H9 (cell line): ENCODE results near the gene CAMTA1. TPM values are rescaled to one million over a fixed set of nuclear protein-coding genes. Genes with fewer than 3 reads are reported as not detected.

Experiments
- DNase-seq: peaks from one replicate; pipeline ENCODE4 v3.0.0-alpha.2; 2017
- H2AFZ ChIP-seq: one replicate; pipeline ENCODE4 v1.6.1; 2013; ENCODE audit warnings: mild to moderate bottlenecking, low read length, control low read depth, moderate library complexity
- H2AK5ac ChIP-seq: 2 replicates; pipeline ENCODE4 v1.6.1; 2013; ENCODE audit warnings: low read length, control low read depth, mixed read lengths; ENCODE audit not compliant: insufficient read length
- H2BK120ac ChIP-seq: one replicate; pipeline ENCODE4 v1.6.1; 2013; ENCODE audit warnings: low read depth, mild to moderate bottlenecking, low read length, control low read depth, inconsistent platforms; ENCODE audit not compliant: poor library complexity, severe bottlenecking
- H2BK12ac ChIP-seq: 2 replicates; pipeline ENCODE4 v1.6.1; 2013; ENCODE audit warnings: low read length, control low read depth, mixed read lengths, low read depth; ENCODE audit not compliant: insufficient read length
- H2BK15ac ChIP-seq: 2 replicates; pipeline ENCODE4 v1.6.1; 2013; ENCODE audit warnings: low read depth, low read length, control low read depth
- H2BK20ac ChIP-seq: one replicate; pipeline ENCODE4 v1.6.1; 2013; ENCODE audit warnings: low read depth, mild to moderate bottlenecking, low read length, control low read depth, inconsistent platforms; ENCODE audit not compliant: poor library complexity, severe bottlenecking
- H2BK5ac ChIP-seq: 2 replicates; pipeline ENCODE4 v1.6.1; 2013; ENCODE audit warnings: low read length, control low read depth, mixed read lengths; ENCODE audit not compliant: insufficient read length
- H3K14ac ChIP-seq: 2 replicates; pipeline ENCODE4 v1.6.1; 2013; ENCODE audit warnings: low read length, control low read depth; ENCODE audit not compliant: insufficient read depth
- H3K18ac ChIP-seq: 2 replicates; pipeline ENCODE4 v1.6.1; 2013; ENCODE audit warnings: low read depth, mild to moderate bottlenecking, mixed read lengths, low read length, control low read depth; ENCODE audit not compliant: insufficient read length
- H3K23ac ChIP-seq: 2 replicates; pipeline ENCODE4 v1.6.1; 2013; ENCODE audit warnings: low read length, control low read depth, mixed read lengths, low read depth; ENCODE audit not compliant: insufficient read length
- H3K23me2 ChIP-seq: 2 replicates; pipeline ENCODE4 v1.6.1; 2013; ENCODE audit warnings: low read depth, mild to moderate bottlenecking, mixed read lengths, low read length, control low read depth; ENCODE audit not compliant: insufficient read length, poor library complexity, severe bottlenecking
- H3K27ac ChIP-seq: 2 replicates; pipeline ENCODE4 v1.5.1; 2013; ENCODE audit warnings: low read length, control low read depth, mixed read lengths, low read depth; ENCODE audit not compliant: insufficient read length
- H3K27me3 ChIP-seq: 2 replicates; pipeline ENCODE4 v1.6.1; 2013; ENCODE audit warnings: low read length, control low read depth, inconsistent platforms; ENCODE audit not compliant: insufficient read depth
- H3K4ac ChIP-seq: 2 replicates; pipeline ENCODE4 v1.6.1; 2013; ENCODE audit warnings: low read depth, mild to moderate bottlenecking, control low read depth, inconsistent platforms, low read length, moderate library complexity
- H3K4me1 ChIP-seq: 2 replicates; pipeline ENCODE4 v1.6.1; 2013; ENCODE audit warnings: low read length, control low read depth, inconsistent platforms; ENCODE audit not compliant: insufficient read depth
- H3K4me2 ChIP-seq: 2 replicates; pipeline ENCODE4 v1.6.1; 2013; ENCODE audit warnings: low read length, control low read depth, mixed read lengths; ENCODE audit not compliant: insufficient read length, insufficient read depth
- H3K56ac ChIP-seq: 2 replicates; pipeline ENCODE4 v1.6.1; 2013; ENCODE audit warnings: low read depth, mild to moderate bottlenecking, mixed read lengths, low read length, control low read depth; ENCODE audit not compliant: insufficient read length
- H3K79me1 ChIP-seq: 2 replicates; pipeline ENCODE4 v1.6.1; 2013; ENCODE audit warnings: low read depth, mild to moderate bottlenecking, moderate library complexity, low read length, control low read depth, inconsistent platforms; ENCODE audit not compliant: insufficient read depth, poor library complexity, severe bottlenecking
- H3K79me2 ChIP-seq: 2 replicates; pipeline ENCODE4 v1.6.1; 2013; ENCODE audit warnings: low read length, control low read depth, inconsistent platforms; ENCODE audit not compliant: insufficient read depth
- H3K9ac ChIP-seq: 2 replicates; pipeline ENCODE4 v1.6.1; 2013; ENCODE audit warnings: low read length, control low read depth, mixed read lengths; ENCODE audit not compliant: insufficient read length; ENCODE audit errors: extremely low read depth
- H3K9me3 ChIP-seq: one replicate; pipeline ENCODE4 v1.6.1; 2013; ENCODE audit warnings: low read depth, low read length, inconsistent platforms; ENCODE audit not compliant: control insufficient read depth
- H3T11ph ChIP-seq: one replicate; pipeline ENCODE4 v1.6.1; 2013; ENCODE audit warnings: mild to moderate bottlenecking, low read length, control low read depth, inconsistent platforms
- H4K20me1 ChIP-seq: one replicate; pipeline ENCODE4 v1.6.1; 2013; ENCODE audit not compliant: control insufficient read depth, insufficient read length, insufficient read depth
- H4K5ac ChIP-seq: 2 replicates; pipeline ENCODE4 v1.6.1; 2013; ENCODE audit warnings: low read depth, mild to moderate bottlenecking, mixed read lengths, low read length, control low read depth; ENCODE audit not compliant: insufficient read length
- H4K8ac ChIP-seq: replicated peaks from 2 replicates; pipeline ENCODE4 v1.6.1; 2013; ENCODE audit warnings: low read length, control low read depth, mixed read lengths, low read depth; ENCODE audit not compliant: insufficient read length
- H4K91ac ChIP-seq: 2 replicates; pipeline ENCODE4 v1.6.1; 2013; ENCODE audit warnings: low read depth, mild to moderate bottlenecking, moderate library complexity, mixed read lengths, low read length, control low read depth; ENCODE audit not compliant: insufficient read length
- H3K27ac Mint-ChIP-seq, 3 experiments: 2 replicates in 2 of 3; 3 replicates in 1 of 3; pipeline ENCODE4 v1.8.0; 2020 to 2021; ENCODE audit warnings: mixed read lengths in 3 of 3, mild to moderate bottlenecking in 1 of 3, moderate library complexity in 1 of 3
- H3K27me3 Mint-ChIP-seq: 2 replicates; pipeline ENCODE4 v1.8.0; 2021; ENCODE audit warnings: low read depth, mild to moderate bottlenecking, moderate library complexity, mixed read lengths
- H3K36me3 Mint-ChIP-seq, 3 experiments: 2 replicates in 2 of 3; 3 replicates in 1 of 3; pipeline ENCODE4 v1.8.0; 2020 to 2021; ENCODE audit warnings: low read depth in 3 of 3, mixed read lengths in 3 of 3; ENCODE audit not compliant: insufficient read depth in 1 of 3
- H3K4me1 Mint-ChIP-seq, 2 experiments: 2 replicates each; pipeline ENCODE4 v1.8.0; 2020; ENCODE audit warnings: mixed read lengths in 2 of 2
- H3K4me3 Mint-ChIP-seq, 2 experiments: 2 replicates in 1 of 2; 3 replicates in 1 of 2; pipeline ENCODE4 v1.8.0; 2020 to 2021; ENCODE audit warnings: mild to moderate bottlenecking in 2 of 2, mixed read lengths in 2 of 2, moderate library complexity in 1 of 2
- H3K9me3 Mint-ChIP-seq, 2 experiments: 2 replicates in 1 of 2; 3 replicates in 1 of 2; pipeline ENCODE4 v1.8.0; 2020; ENCODE audit warnings: mild to moderate bottlenecking in 2 of 2, mixed read lengths in 2 of 2, moderate library complexity in 1 of 2
- CTCF ChIP-seq: fragments of 200-600 bp; sonication (generic); conservative IDR thresholded peaks from 3 replicates; pipeline ENCODE4 v1.8.0; 2021; ENCODE audit warnings: antibody characterized with exemption, mild to moderate bottlenecking
- WGBS: extraction: QIAGEN DNeasy Blood & Tissue Kit; methylation state at CpG from one replicate; pipeline ENCODE4 v1.1.7; 2013; ENCODE audit warnings: missing lambda C conversion rate, low lambda C conversion rate, mixed read lengths; ENCODE audit not compliant: insufficient read length; ENCODE audit errors: extremely low coverage; 5-methylcytosine and 5-hydroxymethylcytosine counted together
- total RNA-seq: library from RNA; stranded (reverse); gene quantifications from 2 replicates; pipeline ENCODE4 v1.2.1, GENCODE V29; 2021

CAMTA1 gene
- total RNA-seq, 1 experiment from 2014 or later, result 115 TPM

DNA sequence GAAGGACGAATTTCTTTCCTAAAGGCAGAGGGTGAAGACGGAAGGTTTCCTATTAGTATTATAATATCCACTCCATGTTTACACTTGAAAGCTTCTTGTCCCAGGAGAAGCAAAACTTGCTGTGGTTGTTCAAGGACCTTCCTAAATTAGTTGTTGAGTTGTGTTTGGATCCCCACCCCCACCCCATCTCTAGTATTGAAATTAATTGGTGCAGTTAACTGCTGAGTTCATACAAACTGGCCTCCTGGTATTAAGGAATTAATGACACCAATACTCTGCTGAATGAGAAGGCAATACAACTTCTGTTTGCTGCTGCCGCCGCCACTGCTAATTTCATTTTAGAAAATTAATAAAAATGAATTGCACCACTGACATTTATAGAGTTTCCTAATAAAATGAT is 308.8 kb downstream of the CAMTA1 start:
- peaks cover 2 to 7% of the 10 kb centered on the region in 2 experiments; a peak in 1 of 4 replicates for H3K4me1 Mint-ChIP-seq
- Histone ChIP-seq H3K4me1 (no peaks in the 10 kb centered on the region), H3K56ac (no peak overlapping the region), H2BK120ac (no peak overlapping the region), H2AK5ac (no peak overlapping the region), H3K4me2 (no peak overlapping the region), H3K9me3 (no peaks in the 10 kb centered on the region), H3K79me2 (0 out of 2 replicates have a peak, but pooled peaks cover 2% of the 10 kb centered on the region), H3K14ac (no peak overlapping the region), H2AFZ (no peak overlapping the region), H3K27me3 (no peaks in the 10 kb centered on the region), H3K79me1 (no peaks in the 10 kb centered on the region), H3K4ac (no peak overlapping the region), H2BK20ac (no peak overlapping the region), H3K23ac (no peak overlapping the region), H3K9ac (no peak overlapping the region), H4K20me1 (no peaks in the 10 kb centered on the region), H2BK12ac (no peak overlapping the region), H2BK5ac (no peak overlapping the region), H4K5ac (no peak overlapping the region), H3K23me2 (no peaks in the 10 kb centered on the region), H3T11ph (no peak overlapping the region), H4K8ac (no peak overlapping the region), H2BK15ac (no peak overlapping the region), H3K27ac (no peak overlapping the region), H4K91ac (no peak overlapping the region), H3K18ac (no peak overlapping the region)
- H3K27me3 Mint-ChIP-seq, result peaks cover 8% of the 10 kb centered on the region
- H3K9me3 Mint-ChIP-seq, result no peaks in the 10 kb centered on the region; a peak in 1 of 5 replicates
- no peaks in the 10 kb centered on the region for H3K36me3 Mint-ChIP-seq
- WGBS, result no CpG with 5 or more reads among the region's 4 CpGs
- no peak for TF ChIP-seq CTCF
- H3K4me3 Mint-ChIP-seq, result no peak overlapping the region
- DNase-seq, result no peak
- no peak overlapping the region for H3K27ac Mint-ChIP-seq
